CD1c-positive myeloid dendritic cell (primary cell): ENCODE results near the gene EEIG1.

Source experiments
- DNase-seq: peaks from one replicate; pipeline ENCODE4 v3.0.0-alpha.2; 2016; ENCODE audit errors: extremely low spot score

Gene EEIG1

GRCh38 chr9:127974769-127975261, 6.0 kb downstream of the EEIG1 start:
- DNase-seq = no peak

GRCh38 chr9:127974001-127974768, 6.6 kb downstream of the EEIG1 start:
- no peak for DNase-seq

GRCh38 chr9:127973169-127974000, 7.4 kb downstream of the EEIG1 start:
- DNase-seq = no peak

- DNase-seq = no peak
These were observed 8.4 kb downstream of the EEIG1 start for GRCh38 chr9:127972236-127972871.

DNA sequence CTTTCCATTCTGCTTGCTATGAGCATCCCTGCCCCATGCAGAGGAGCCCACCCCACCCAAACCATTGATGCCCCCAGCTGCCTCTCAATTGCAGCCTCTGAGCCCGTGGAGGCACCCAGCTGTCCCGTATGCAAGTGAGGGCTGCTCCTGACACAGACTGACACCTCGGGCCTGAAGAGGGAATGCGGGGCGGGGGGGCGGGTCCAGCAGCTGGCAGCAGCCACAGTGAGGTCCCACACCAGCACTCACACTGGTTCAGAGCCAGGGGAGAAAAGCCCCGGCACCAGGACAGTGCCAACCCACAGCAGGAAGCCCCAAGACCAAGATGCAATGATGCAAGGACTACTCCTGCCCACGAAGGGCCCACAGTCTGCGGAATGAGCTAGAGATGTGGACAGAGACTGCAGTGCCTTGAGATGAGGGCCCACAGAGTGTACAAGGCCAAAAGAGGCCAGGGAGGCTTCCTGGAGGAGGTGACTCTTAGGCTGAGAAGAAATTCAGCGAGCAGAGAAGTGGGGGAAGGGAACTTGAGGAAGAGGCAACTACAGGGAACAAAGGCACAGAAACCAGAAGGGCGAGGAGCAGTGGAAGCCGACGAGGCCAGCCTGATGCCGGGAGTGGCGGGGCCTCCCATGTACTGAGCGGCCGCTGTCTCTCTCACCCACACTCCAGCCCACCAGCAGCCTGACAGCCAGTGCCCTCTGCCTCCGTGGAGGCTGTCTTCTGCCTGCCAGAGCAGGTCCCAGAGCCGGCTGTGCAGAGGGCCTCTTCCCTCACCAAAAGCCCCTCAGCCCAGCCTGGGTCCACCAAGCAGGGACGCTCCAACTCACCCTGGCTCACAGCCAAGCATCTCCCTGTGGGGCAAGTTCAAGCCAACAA, 9.2 kb downstream of the EEIG1 start:
- peak; percentile 54 for DNase-seq

- DNase-seq = no peak
These were observed 10.1 kb downstream of the EEIG1 start for GRCh38 chr9:127970401-127971313.

- no peak for DNase-seq
These were observed 11.9 kb downstream of the EEIG1 start for GRCh38 chr9:127968700-127969383.

- DNase-seq = peak; percentile 44
These were observed 12.7 kb downstream of the EEIG1 start for GRCh38 chr9:127968042-127968441.

GRCh38 chr9:127967151-127967809, 13.5 kb downstream of the EEIG1 start:
- peak; percentile 37 for DNase-seq

DNA sequence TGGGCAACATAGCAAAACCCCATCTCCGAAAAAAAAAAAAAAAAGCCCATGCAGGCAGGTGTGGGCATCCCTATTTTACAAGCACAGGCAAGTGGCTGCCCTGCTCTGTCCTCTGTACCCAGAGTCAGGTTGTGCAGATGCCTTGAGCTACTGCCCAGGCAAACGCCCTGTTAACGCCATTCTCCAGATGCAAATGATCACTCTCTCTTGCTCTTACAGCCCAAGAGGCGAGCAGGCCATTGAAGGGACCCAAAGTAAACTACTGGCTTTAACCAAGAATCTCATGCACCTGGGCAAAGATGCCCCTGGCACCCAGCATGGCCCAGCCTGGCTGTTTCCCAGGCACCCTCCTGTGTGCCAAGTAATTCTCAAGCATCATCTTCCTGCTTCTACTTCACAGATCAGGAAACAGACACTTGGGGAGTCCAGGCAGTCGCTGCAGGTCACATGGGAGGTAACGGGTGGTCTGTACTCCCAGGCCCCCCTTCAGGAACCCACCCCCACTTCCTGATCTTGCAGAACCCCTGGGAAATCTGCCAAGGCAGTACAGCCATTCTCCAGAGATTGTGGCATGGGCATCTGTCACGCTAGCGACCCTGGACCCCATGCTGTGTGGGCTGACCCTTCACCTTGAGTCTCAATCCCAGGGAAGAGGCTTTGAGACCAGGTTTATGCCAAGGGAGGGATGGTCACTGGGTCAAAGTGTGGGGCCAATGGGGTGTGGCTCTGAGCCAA, 14.2 kb downstream of the EEIG1 start:
- DNase-seq = no peak

DNA sequence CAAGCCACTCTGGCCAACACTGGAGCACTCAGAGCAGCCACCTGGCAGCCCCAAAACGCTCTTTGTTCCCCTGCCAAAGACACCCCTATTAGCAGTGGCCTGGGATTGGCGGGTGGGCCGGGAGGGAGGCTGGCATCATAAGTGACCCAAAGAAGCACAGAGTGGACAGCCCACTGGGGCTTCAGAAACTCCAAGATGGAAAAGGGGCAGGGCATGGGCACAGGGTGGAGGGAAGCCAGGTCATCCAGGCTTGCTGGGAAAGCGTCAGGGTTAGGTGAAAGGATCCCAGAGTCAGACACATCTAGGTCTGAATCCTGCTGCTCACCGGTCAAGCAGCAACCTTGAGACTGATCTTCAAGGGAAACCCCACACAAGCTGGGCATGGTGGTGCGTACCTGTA, 14.8 kb downstream of the EEIG1 start:
- DNase-seq = no peak

DNA sequence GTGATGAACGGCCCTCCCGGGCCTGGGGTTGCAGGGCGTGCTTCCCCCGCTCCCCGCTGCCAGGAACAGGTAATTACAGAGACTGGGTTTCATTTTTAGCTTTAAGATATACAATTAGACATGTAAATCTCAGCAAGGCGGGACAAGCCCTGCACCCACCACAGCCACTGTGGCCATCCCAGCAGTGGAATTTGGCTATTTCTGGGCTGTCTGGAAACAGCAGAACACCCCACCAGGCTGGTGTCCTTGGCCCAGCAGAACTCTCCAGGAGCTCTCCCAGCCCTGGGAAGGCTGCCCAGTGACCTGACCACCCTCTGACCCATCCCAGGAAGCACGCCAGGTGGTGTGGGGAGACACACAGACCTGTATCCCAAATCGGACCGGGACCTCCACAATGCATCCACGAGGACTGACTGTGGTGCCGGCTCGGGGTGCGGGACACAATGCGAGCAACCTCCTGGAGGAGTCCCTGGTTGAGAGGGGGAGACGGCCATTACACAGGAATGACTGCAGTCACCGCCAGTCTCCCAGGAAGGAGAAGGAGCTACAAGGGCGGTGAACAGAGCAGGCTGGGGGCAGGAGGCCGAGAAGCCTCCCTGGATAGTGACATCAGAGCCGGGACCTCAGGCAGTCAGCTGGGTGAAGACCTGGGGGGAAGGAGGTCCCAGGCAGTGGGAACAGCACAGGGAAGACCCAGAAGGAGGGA, 17.3 kb downstream of the EEIG1 start:
- no peak for DNase-seq

- DNase-seq = no peak
These were observed 17.8 kb downstream of the EEIG1 start for GRCh38 chr9:127963041-127963358.

GRCh38 chr9:127962278-127962677, 18.5 kb downstream of the EEIG1 start:
- DNase-seq = no peak

DNA sequence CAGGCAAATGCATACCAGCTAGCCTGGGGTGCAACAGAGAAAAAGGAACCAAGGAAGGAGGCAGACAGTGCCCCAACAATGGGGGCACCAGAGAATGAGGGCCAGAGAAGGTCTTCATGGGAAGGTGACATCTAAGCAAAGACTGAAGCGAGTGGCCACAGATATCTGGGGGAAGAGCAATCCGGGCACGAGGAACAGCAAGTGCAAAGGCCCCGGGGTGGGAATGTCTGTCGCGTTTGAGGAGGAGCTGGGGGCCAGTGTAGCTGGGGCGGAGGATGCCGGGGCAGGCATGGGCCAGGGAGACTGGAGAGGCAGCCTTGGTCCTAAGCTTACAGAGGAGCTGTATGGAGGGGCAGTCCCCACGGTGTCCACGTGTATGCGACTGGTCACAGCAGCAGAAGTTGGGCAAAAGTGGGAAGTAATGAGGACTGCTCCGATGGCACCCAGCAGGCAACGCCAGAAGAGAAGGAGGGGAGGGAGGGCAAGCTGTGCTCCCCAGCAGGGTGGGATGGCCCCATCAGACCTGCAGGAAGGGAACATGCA, 19.1 kb downstream of the EEIG1 start:
- peak; percentile 32 for DNase-seq

DNA sequence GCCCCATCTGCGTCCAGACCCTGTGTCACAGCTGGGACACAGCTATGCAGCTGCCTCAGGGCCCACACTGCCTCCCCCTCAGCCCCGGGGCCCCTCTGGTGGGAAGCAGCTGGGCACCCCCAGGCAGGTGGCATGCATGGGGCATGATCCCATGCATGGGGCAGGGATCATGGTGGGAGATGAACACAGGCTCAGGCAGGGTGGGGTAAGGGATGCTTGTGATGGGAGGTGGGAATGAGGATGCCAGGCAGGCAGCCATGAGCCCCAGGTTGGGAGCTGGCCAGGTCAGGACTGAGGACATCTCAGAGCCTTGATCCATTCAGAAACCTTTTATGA, 19.7 kb downstream of the EEIG1 start:
- no peak for DNase-seq

DNA sequence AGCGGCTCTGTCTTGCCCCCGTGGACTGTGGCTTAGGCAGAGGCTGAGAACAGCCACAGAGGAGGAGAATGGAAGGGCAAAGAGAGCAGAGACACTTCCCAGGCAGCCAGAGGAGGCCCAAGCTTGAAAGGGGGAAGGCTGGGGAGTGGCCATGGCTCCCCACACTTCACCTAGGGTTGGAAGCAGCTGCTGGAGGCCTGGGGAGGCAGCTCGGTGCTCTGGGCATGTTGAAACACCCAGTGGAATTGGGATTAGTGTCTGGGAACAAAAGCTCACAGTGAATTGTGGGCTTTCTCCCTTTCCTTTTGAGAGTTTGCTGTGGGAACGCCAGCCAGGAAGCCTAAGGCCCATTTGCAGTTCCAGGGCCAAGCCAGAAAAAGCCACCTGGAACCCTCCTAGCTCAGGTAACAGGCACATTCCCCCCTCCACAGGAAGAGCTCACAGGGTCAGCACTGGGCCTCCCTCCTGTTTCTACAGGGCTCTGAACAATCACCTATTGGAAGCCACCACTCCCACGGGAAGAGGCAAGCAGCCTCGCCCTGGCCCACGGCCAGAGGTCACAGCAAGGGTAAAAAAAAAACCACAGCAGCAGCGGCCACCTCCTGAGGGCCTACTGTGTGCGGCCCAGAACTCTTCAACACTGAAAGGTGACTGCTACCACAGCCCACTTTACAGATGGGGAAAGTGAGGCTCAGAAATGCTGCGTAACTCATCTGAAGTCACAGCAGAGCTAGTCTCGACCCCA, 20.2 kb downstream of the EEIG1 start:
- DNase-seq = no peak
